H1 (cell line): ENCODE measurements around the gene ARID5B. TPM values are rescaled to one million over a fixed set of nuclear protein-coding genes. Genes with fewer than 3 reads are reported as not detected.

Source experiments
- CTCF ChIA-PET: fragments of 300-600 bp; sonication (Branson Sonifier 250); formaldehyde crosslinking; loops from one replicate; lab custom pipeline; 2021; ENCODE audit not compliant: partially characterized antibody; lab: Charles Lee
- POLR2A ChIA-PET: fragments of 300-600 bp; sonication (Branson Sonifier 250); formaldehyde crosslinking; loops from one replicate; lab custom pipeline; 2021; ENCODE audit warnings: inconsistent platforms; ENCODE audit not compliant: partially characterized antibody; lab: Charles Lee
- DNase-seq, 2 experiments: peaks; one replicate each; pipeline versions ENCODE4 v3.0.0 to v3.0.0-alpha.2; 2010 to 2022; ENCODE audit warnings: low spot score in 2 of 2, low read depth in 1 of 2, mixed read lengths in 1 of 2
- FAIRE-seq: peaks from 2 replicates; lab custom pipeline; 2011; peaks lifted over from hg19 to GRCh38; lab: Jason Lieb, UNC
- H2AFZ ChIP-seq: 2 replicates; pipeline ENCODE4 v1.8.1; 2012; ENCODE audit warnings: low read length, inconsistent platforms
- H2AK5ac ChIP-seq: 2 replicates; pipeline ENCODE4 v1.6.1; 2013; ENCODE audit warnings: low read depth, low read length
- H2BK120ac ChIP-seq: replicated peaks from 2 replicates; pipeline ENCODE3; 2013; ENCODE audit warnings: low read depth, low read length, inconsistent platforms
- H2BK12ac ChIP-seq: 2 replicates; pipeline ENCODE4 v1.6.1; 2013; ENCODE audit warnings: low read depth, low read length
- H2BK15ac ChIP-seq: 2 replicates; pipeline ENCODE4 v1.6.1; 2013; ENCODE audit warnings: low read length
- H2BK20ac ChIP-seq: 2 replicates; pipeline ENCODE4 v1.6.1; 2013; ENCODE audit warnings: low read length
- H2BK5ac ChIP-seq: 2 replicates; pipeline ENCODE4 v1.6.1; 2013; ENCODE audit warnings: low read depth, low read length
- H3K14ac ChIP-seq: 2 replicates; pipeline ENCODE4 v1.6.1; 2013; ENCODE audit warnings: inconsistent platforms; ENCODE audit not compliant: insufficient read length
- H3K18ac ChIP-seq: 2 replicates; pipeline ENCODE4 v1.6.1; 2013; ENCODE audit warnings: low read length; ENCODE audit errors: extremely low read depth
- H3K23ac ChIP-seq: 2 replicates; pipeline ENCODE4 v1.6.1; 2013; ENCODE audit warnings: inconsistent platforms; ENCODE audit not compliant: insufficient read length
- H3K23me2 ChIP-seq: 2 replicates; pipeline ENCODE4 v1.6.1; 2013; ENCODE audit warnings: low read depth, low read length
- H3K27ac ChIP-seq: 2 replicates; pipeline ENCODE4 v1.6.1; 2011; ENCODE audit warnings: low read depth, low read length, inconsistent platforms
- H3K27me3 ChIP-seq, 4 experiments: replicated peaks in 1 of 4; 1 replicate in 1 of 4; 2 replicates in 3 of 4; pipeline versions ENCODE4 v1.6.1 to v1.8.1; 2011 to 2013; ENCODE audit warnings: low read length in 3 of 4, mild to moderate bottlenecking in 3 of 4, inconsistent platforms in 2 of 4, mixed read lengths in 2 of 4, moderate library complexity in 1 of 4; ENCODE audit not compliant: control insufficient read depth in 3 of 4, insufficient read depth in 3 of 4; ENCODE audit errors: extremely low read depth in 1 of 4
- H3K36me3 ChIP-seq, 4 experiments: 2 replicates each; pipeline versions ENCODE4 v1.6.1 to v1.8.1; 2011 to 2013; ENCODE audit warnings: mild to moderate bottlenecking in 4 of 4, low read length in 3 of 4, moderate library complexity in 2 of 4, control low read depth in 1 of 4, inconsistent platforms in 1 of 4; ENCODE audit not compliant: insufficient read depth in 4 of 4, control insufficient read depth in 2 of 4
- H3K4ac ChIP-seq: replicated peaks from 2 replicates; pipeline ENCODE3; 2013; ENCODE audit warnings: low read length, low read depth, mixed read lengths, inconsistent platforms; ENCODE audit not compliant: insufficient read length
- H3K4me1 ChIP-seq, 4 experiments: replicated peaks in 1 of 4; 1 replicate in 1 of 4; 2 replicates in 3 of 4; pipeline versions ENCODE4 v1.6.1 to v1.8.1; 2011 to 2013; ENCODE audit warnings: low read length in 3 of 4, inconsistent platforms in 2 of 4, mixed read lengths in 1 of 4; ENCODE audit not compliant: insufficient read depth in 4 of 4, control insufficient read depth in 3 of 4
- H3K4me2 ChIP-seq, 2 experiments: 2 replicates each; pipeline versions ENCODE4 v1.6.1 to v1.8.1; 2011 to 2013; ENCODE audit warnings: low read depth in 2 of 2, low read length in 2 of 2, control low read depth in 1 of 2, inconsistent platforms in 1 of 2, mild to moderate bottlenecking in 1 of 2; ENCODE audit not compliant: insufficient read depth in 1 of 2
- H3K4me3 ChIP-seq, 4 experiments: fragments of 200-600, 300-600 bp in 1 of 4; sonication (generic), shearing (Covaris generic), sonication (Bioruptor Twin) in 1 of 4; 2 replicates each; pipeline versions ENCODE4 v1.5.1 to v1.8.1; 2011 to 2016; ENCODE audit warnings: low read length in 4 of 4, low read depth in 3 of 4, control low read depth in 2 of 4, inconsistent platforms in 2 of 4, mild to moderate bottlenecking in 2 of 4, mixed read lengths in 1 of 4, moderate library complexity in 1 of 4; ENCODE audit not compliant: insufficient read depth in 2 of 4; ENCODE audit errors: extremely low read depth in 1 of 4
- H3K56ac ChIP-seq: replicated peaks from 2 replicates; pipeline ENCODE3; 2013; ENCODE audit warnings: low read depth, mild to moderate bottlenecking, mixed read lengths, low read length, inconsistent platforms; ENCODE audit not compliant: insufficient read length
- H3K79me1 ChIP-seq: 2 replicates; pipeline ENCODE4 v1.6.1; 2013; ENCODE audit warnings: low read depth, low read length, control low read depth
- H3K79me2 ChIP-seq, 2 experiments: 2 replicates each; pipeline versions ENCODE4 v1.6.1 to v1.8.1; 2012 to 2013; ENCODE audit warnings: low read length in 2 of 2, mild to moderate bottlenecking in 2 of 2, inconsistent platforms in 1 of 2; ENCODE audit not compliant: insufficient read depth in 2 of 2, control insufficient read depth in 1 of 2
- H3K9ac ChIP-seq, 4 experiments: replicated peaks in 1 of 4; 1 replicate in 1 of 4; 2 replicates in 3 of 4; pipeline versions ENCODE4 v1.6.1 to v1.8.1; 2011 to 2013; ENCODE audit warnings: low read depth in 3 of 4, low read length in 3 of 4, control low read depth in 2 of 4, mild to moderate bottlenecking in 2 of 4, moderate library complexity in 2 of 4, inconsistent platforms in 1 of 4; ENCODE audit errors: extremely low read depth in 1 of 4
- H3K9me3 ChIP-seq, 2 experiments: 2 replicates each; pipeline versions ENCODE4 v1.6.1 to v1.8.1; 2012 to 2013; ENCODE audit warnings: mild to moderate bottlenecking in 2 of 2, moderate library complexity in 2 of 2, control low read depth in 1 of 2, inconsistent platforms in 1 of 2, low read depth in 1 of 2, low read length in 1 of 2, mixed read lengths in 1 of 2; ENCODE audit not compliant: insufficient read depth in 2 of 2
- H4K20me1 ChIP-seq, 2 experiments: replicated peaks in 1 of 2; 2 replicates each; pipeline versions ENCODE3 to v1.8.1; 2011 to 2013; ENCODE audit warnings: inconsistent platforms in 2 of 2, low read length in 2 of 2, mild to moderate bottlenecking in 1 of 2; ENCODE audit not compliant: insufficient read depth in 2 of 2, control insufficient read depth in 1 of 2
- H4K5ac ChIP-seq: 2 replicates; pipeline ENCODE4 v1.6.1; 2013; ENCODE audit warnings: low read length, low read depth, mixed read lengths, inconsistent platforms; ENCODE audit not compliant: insufficient read length
- H4K8ac ChIP-seq: 2 replicates; pipeline ENCODE4 v1.8.0; 2013; ENCODE audit warnings: mild to moderate bottlenecking, moderate library complexity, low read length, inconsistent platforms; ENCODE audit not compliant: insufficient read depth; ENCODE audit errors: extremely low read depth
- H4K91ac ChIP-seq: replicated peaks from 2 replicates; pipeline ENCODE3; 2013; ENCODE audit warnings: low read length, mixed read lengths, inconsistent platforms; ENCODE audit not compliant: insufficient read length
- CTBP2 ChIP-seq: IDR thresholded peaks from 2 replicates; pipeline ENCODE4 v1.7.0; 2011; ENCODE audit warnings: borderline replicate concordance, mild to moderate bottlenecking, moderate library complexity, mixed read lengths, low read length; ENCODE audit not compliant: insufficient read depth, insufficient read length
- EP300 ChIP-seq, 2 experiments: IDR thresholded peaks; 1 replicate in 1 of 2; 2 replicates in 1 of 2; pipeline ENCODE4 v1.6.1; 2011 to 2012; ENCODE audit warnings: low read depth in 2 of 2, low read length in 2 of 2, mild to moderate bottlenecking in 2 of 2, borderline replicate concordance in 1 of 2, inconsistent platforms in 1 of 2, moderate library complexity in 1 of 2
- HDAC2 ChIP-seq, 2 experiments: fragments of 300-600 bp in 1 of 2; sonication (generic) in 1 of 2; IDR thresholded peaks; 2 replicates each; pipeline ENCODE4 v1.6.1; 2011 to 2012; ENCODE audit warnings: low read depth in 2 of 2, low read length in 2 of 2, mild to moderate bottlenecking in 2 of 2, moderate library complexity in 2 of 2, borderline replicate concordance in 1 of 2, inconsistent platforms in 1 of 2
- HDAC6 ChIP-seq: IDR thresholded peaks from one replicate; pipeline ENCODE4 v1.7.1; 2012; ENCODE audit warnings: low read depth, mild to moderate bottlenecking, inconsistent platforms, low read length, moderate library complexity
- JUN ChIP-seq: IDR thresholded peaks from 2 replicates; pipeline ENCODE4 v1.6.1; 2011; ENCODE audit warnings: low read depth, mild to moderate bottlenecking, improper control_type of control experiment, low read length
- JUND ChIP-seq: IDR thresholded peaks from 2 replicates; pipeline ENCODE4 v1.6.1; 2011; ENCODE audit warnings: mild to moderate bottlenecking, improper control_type of control experiment, low read length
- POU5F1 ChIP-seq: IDR thresholded peaks from 2 replicates; pipeline ENCODE4 v1.6.1; 2011; ENCODE audit warnings: low read depth, mild to moderate bottlenecking, low read length, moderate library complexity
- SAP30 ChIP-seq: fragments of 300-600 bp; sonication (generic); IDR thresholded peaks from 2 replicates; pipeline ENCODE4 v1.7.1; 2012; ENCODE audit warnings: low read length, moderate library complexity, mild to moderate bottlenecking, inconsistent platforms; ENCODE audit not compliant: insufficient read depth, insufficient replicate concordance
- TBP ChIP-seq: IDR thresholded peaks from 2 replicates; pipeline ENCODE4 v1.6.1; 2011; ENCODE audit warnings: low read depth, low read length, improper control_type of control experiment
- TCF12 ChIP-seq: IDR thresholded peaks from 2 replicates; pipeline ENCODE4 v1.6.1; 2011; ENCODE audit warnings: low read depth, mild to moderate bottlenecking, low read length
- polyA plus RNA-seq, 7 experiments: library from polyadenylated mRNA; depleted of rRNA in 3 of 7; stranded (reverse) in 5 of 7; unstranded in 2 of 7; fragments of >200 nt in 5 of 7; fragments of 200-250 nt in 2 of 7; gene quantifications; 1 replicate in 5 of 7; 2 replicates in 1 of 7; 4 replicates in 1 of 7; pipeline versions ENCODE4 v1.2.1 to v1.2.3, GENCODE V29; 2011 to 2013; ENCODE audit warnings: missing spikeins in 2 of 7, mixed read lengths in 2 of 7
- total RNA-seq: library from RNA; stranded (reverse); fragmentation: NEBNext Ultra II Directional; extraction: Animal tissue kit (Norgen Biotek cat#: 25700); gene quantifications from 2 replicates; pipeline ENCODE4 v1.2.1, GENCODE V29; 2021
- TF ChIP-seq, protein P1 (sequence below), 3 experiments: IDR thresholded peaks; 1 replicate in 2 of 3; 2 replicates in 1 of 3; pipeline versions ENCODE4 v1.5.1 to v1.6.1; 2011; ENCODE audit warnings: low read length in 3 of 3, mild to moderate bottlenecking in 3 of 3, inconsistent platforms in 2 of 3, low read depth in 1 of 3, moderate library complexity in 1 of 3; ENCODE audit not compliant: insufficient read depth in 1 of 3; ENCODE audit errors: control extremely low read depth in 1 of 3

The ARID5B gene
- total and polyA plus RNA-seq, 2 of the 8 experiments (the other 6 are each of a cell fraction or from before 2014, with no cell fraction given), result 0.21 to 1.1 TPM

DNA sequence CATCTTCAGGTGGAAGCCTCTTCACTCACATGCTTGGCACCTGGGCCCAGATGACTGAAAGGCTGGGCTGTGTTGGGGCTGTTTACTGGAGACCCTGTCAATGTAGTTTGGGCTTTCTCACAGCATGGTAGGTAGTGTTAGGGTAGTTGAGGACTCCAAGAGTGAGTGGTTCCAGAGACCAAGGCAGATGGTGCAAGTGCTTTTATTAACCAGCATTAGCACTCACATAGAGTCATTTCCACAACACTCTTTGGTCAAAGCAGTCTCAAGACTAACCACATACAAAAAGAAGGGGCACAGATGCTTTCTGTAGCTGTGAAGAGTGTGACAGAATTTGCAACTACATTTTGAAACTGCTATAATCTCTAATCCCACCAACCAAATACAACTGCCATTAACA lies 232.1 kb downstream of the ARID5B start:
- Histone ChIP-seq H4K91ac (no peak overlapping the region), H3K56ac (no peak overlapping the region), H3K4me2 (no peak overlapping the region), H3K27me3 (no peaks in the 10 kb centered on the region), H2BK5ac (no peak overlapping the region), H3K36me3 (no peaks in the 10 kb centered on the region), H4K5ac (no peak overlapping the region), H3K79me1 (no peaks in the 10 kb centered on the region), H3K79me2 (no peaks in the 10 kb centered on the region), H2BK20ac (no peak overlapping the region), H3K23me2 (no peaks in the 10 kb centered on the region), H2AK5ac (no peak overlapping the region), H2BK120ac (no peak overlapping the region), H3K18ac (no peak overlapping the region), H3K4me1 (no peaks in the 10 kb centered on the region), H3K4ac (no peak overlapping the region), H2AFZ (no peak overlapping the region), H2BK12ac (no peak overlapping the region), H3K4me3 (no peak overlapping the region), H2BK15ac (no peak overlapping the region), H3K9ac (no peak overlapping the region), H4K8ac (no peak overlapping the region), H3K23ac (no peak overlapping the region), H3K14ac (no peak overlapping the region), H3K9me3 (peaks cover 8 to 12% of the 10 kb centered on the region in 2 experiments; a peak in 1 of 4 replicates), H3K27ac (no peak overlapping the region), H4K20me1 (no peaks in the 10 kb centered on the region)
- FAIRE-seq (no peak), DNase-seq (no peak)
- ChIA-PET POLR2A (no interaction called here), CTCF (no interaction called here)
- no peak for TF ChIP-seq EP300 (IDR thresholded peaks at IDR 0.05; ENCODE audit: borderline replicate concordance in 1 of 2, low read depth in 2 of 2, low read length in 2 of 2)
- TF ChIP-seq, protein P1, sequence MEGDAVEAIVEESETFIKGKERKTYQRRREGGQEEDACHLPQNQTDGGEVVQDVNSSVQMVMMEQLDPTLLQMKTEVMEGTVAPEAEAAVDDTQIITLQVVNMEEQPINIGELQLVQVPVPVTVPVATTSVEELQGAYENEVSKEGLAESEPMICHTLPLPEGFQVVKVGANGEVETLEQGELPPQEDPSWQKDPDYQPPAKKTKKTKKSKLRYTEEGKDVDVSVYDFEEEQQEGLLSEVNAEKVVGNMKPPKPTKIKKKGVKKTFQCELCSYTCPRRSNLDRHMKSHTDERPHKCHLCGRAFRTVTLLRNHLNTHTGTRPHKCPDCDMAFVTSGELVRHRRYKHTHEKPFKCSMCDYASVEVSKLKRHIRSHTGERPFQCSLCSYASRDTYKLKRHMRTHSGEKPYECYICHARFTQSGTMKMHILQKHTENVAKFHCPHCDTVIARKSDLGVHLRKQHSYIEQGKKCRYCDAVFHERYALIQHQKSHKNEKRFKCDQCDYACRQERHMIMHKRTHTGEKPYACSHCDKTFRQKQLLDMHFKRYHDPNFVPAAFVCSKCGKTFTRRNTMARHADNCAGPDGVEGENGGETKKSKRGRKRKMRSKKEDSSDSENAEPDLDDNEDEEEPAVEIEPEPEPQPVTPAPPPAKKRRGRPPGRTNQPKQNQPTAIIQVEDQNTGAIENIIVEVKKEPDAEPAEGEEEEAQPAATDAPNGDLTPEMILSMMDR (IDR thresholded peaks at IDR 0.05; ENCODE audit: control extremely low read depth in 1 of 3, insufficient read depth in 1 of 3, low read depth in 1 of 3, low read length in 3 of 3), result no peak
- no peak for TF ChIP-seq TBP
- TF ChIP-seq JUND, result no peak
- no peak for TF ChIP-seq HDAC2 (IDR thresholded peaks at IDR 0.05; ENCODE audit: borderline replicate concordance in 1 of 2, low read depth in 2 of 2, low read length in 2 of 2)
- no peak for TF ChIP-seq CTBP2
- TF ChIP-seq JUN, result no peak
- TF ChIP-seq HDAC6, result no peak
- no peak for TF ChIP-seq TCF12
- no peak for TF ChIP-seq POU5F1
- no peak for TF ChIP-seq SAP30
